ENCODE measurements around the gene COL15A1. TPM values are rescaled to one million over a fixed set of nuclear protein-coding genes. Genes with fewer than 3 reads are reported as not detected.

Gene COL15A1
- polyA plus RNA-seq, 1 experiment = 3.2 TPM

GRCh38 chr9:98995971-98996504 lies 52.3 kb downstream of the COL15A1 start:
- peaks cover 13% of the 10 kb centered on the region for H3K9me3 ChIP-seq (ENCODE audit: control insufficient read depth, insufficient read depth, low read length)

GRCh38 chr9:98997604-98998003 lies 53.9 kb downstream of the COL15A1 start:
- peaks cover 31% of the 10 kb centered on the region for H3K27me3 ChIP-seq (ENCODE audit: control insufficient read depth, insufficient read depth, low read length)
- no peak for TF ChIP-seq CTCF (IDR thresholded peaks at IDR 0.05; ENCODE audit: low read depth, low read length)
- CTCF ChIA-PET = interaction anchor here (1.0 to 7.0 kb wide), 17 partner anchors 9 to 191 kb away, joined by 3 to 161 read pairs (median 11); no protein-coding TSS in a partner anchor
- H3K4me3 ChIP-seq (ENCODE audit: low read depth, low read length) = no peak overlapping the region
- H3K27ac ChIP-seq (ENCODE audit: low read depth, low read length) = no peak overlapping the region
- POLR2A ChIA-PET = no interaction called here
- H3K9me3 ChIP-seq (ENCODE audit: control insufficient read depth, insufficient read depth, low read length) = peaks cover 5% of the 10 kb centered on the region
- DNase-seq (ENCODE audit: low read depth, low spot score) = no peak

More at GRCh38 chr9:98995971-98996504, 52.3 kb downstream of the COL15A1 start:
- CTCF ChIA-PET = interaction anchor here (0.9 to 5.4 kb wide), 8 partner anchors 21 to 220 kb away, joined by 3 to 121 read pairs (median 5); no protein-coding TSS in a partner anchor
- Histone ChIP-seq H3K4me3 (ENCODE audit: low read depth, low read length) (no peak overlapping the region), H3K27ac (ENCODE audit: low read depth, low read length) (no peak overlapping the region), H3K27me3 (ENCODE audit: control insufficient read depth, insufficient read depth, low read length) (peaks cover 33% of the 10 kb centered on the region)
- DNase-seq (ENCODE audit: low read depth, low spot score) = no peak
- no peak for TF ChIP-seq CTCF (IDR thresholded peaks at IDR 0.05; ENCODE audit: low read depth, low read length)
- POLR2A ChIA-PET = no interaction called here

- ChIA-PET CTCF (interaction anchor here (0.6 to 7.0 kb wide), 42 partner anchors 10 to 1603 kb away, joined by 3 to 161 read pairs (median 5); no protein-coding TSS in a partner anchor), POLR2A (interaction anchor here (0.8 kb wide), 1 partner anchor 137 kb away, joined by 4 read pairs; no protein-coding TSS in a partner anchor)
- Histone ChIP-seq H3K27ac (ENCODE audit: low read depth, low read length) (no peak overlapping the region), H3K9me3 (ENCODE audit: control insufficient read depth, insufficient read depth, low read length) (peaks cover 3% of the 10 kb centered on the region), H3K4me3 (ENCODE audit: low read depth, low read length) (no peak overlapping the region), H3K27me3 (ENCODE audit: control insufficient read depth, insufficient read depth, low read length) (peaks cover 33% of the 10 kb centered on the region)
- TF ChIP-seq CTCF (IDR thresholded peaks at IDR 0.05; ENCODE audit: low read depth, low read length) = peak; percentile 92
- DNase-seq (ENCODE audit: low read depth, low spot score) = no peak
These were observed 54.9 kb downstream of the COL15A1 start for GRCh38 chr9:98998441-98999151.

- POLR2A ChIA-PET = interaction anchor here (0.7 kb wide), 1 partner anchor 21 kb away, joined by 4 read pairs; no protein-coding TSS in a partner anchor
- TF ChIP-seq CTCF (IDR thresholded peaks at IDR 0.05; ENCODE audit: low read depth, low read length) = no peak
- CTCF ChIA-PET = interaction anchor here (0.6 to 7.0 kb wide), 39 partner anchors 10 to 1603 kb away, joined by 3 to 161 read pairs (median 5); no protein-coding TSS in a partner anchor
- no peak overlapping the region for H3K27ac ChIP-seq (ENCODE audit: low read depth, low read length)
- H3K4me3 ChIP-seq (ENCODE audit: low read depth, low read length) = no peak overlapping the region
- no peak for DNase-seq (ENCODE audit: low read depth, low spot score)
- peaks cover 34% of the 10 kb centered on the region for H3K27me3 ChIP-seq (ENCODE audit: control insufficient read depth, insufficient read depth, low read length)
- peaks cover 3% of the 10 kb centered on the region for H3K9me3 ChIP-seq (ENCODE audit: control insufficient read depth, insufficient read depth, low read length)
These were observed 55.4 kb downstream of the COL15A1 start for GRCh38 chr9:98999152-98999525.

Data from AG04450 (cell line).